Kidney tubule cell (primary cell): ENCODE results near the gene BLOC1S1.

Experiments
- DNase-seq: peaks from one replicate; pipeline ENCODE4 v3.0.0-alpha.2; 2018; ENCODE audit warnings: low spot score

Gene BLOC1S1

DNA sequence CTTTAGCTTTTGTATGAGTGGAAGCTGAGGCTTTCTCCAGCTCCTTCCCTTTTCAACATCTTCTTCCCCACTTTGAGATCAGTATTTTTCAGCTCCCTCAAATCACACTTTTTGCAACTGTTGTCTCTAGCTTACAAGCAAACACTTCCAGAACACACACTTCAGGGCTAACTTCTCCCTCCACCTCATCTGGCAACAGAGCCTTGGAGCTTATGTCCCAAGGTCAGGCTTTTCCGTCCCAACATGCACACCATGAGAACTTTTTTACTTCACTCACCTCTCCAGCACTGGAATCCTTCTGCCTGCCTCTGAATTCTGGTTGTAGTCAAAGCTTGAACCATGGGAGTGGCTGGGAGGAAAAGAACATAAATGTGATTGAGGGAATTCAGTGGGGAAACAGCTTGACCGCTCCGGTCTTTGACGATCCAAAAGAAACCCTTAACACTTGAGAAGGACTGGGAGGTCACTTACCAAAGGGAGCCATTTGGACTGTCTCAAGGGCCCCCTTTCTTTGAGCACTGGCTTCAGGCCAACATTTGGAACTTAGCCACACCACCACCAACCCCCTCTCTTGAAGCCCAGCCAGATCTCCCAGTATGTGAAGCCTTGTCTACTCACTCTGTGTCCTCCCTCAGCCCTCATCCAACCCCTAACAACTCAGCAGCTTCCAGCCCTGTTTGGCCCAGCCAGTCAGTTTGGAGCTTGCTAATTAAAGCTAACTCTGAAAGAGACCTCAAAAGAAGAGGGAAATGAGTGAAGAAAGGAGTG is 3.9 kb upstream of the BLOC1S1 start:
- no peak for DNase-seq

DNA sequence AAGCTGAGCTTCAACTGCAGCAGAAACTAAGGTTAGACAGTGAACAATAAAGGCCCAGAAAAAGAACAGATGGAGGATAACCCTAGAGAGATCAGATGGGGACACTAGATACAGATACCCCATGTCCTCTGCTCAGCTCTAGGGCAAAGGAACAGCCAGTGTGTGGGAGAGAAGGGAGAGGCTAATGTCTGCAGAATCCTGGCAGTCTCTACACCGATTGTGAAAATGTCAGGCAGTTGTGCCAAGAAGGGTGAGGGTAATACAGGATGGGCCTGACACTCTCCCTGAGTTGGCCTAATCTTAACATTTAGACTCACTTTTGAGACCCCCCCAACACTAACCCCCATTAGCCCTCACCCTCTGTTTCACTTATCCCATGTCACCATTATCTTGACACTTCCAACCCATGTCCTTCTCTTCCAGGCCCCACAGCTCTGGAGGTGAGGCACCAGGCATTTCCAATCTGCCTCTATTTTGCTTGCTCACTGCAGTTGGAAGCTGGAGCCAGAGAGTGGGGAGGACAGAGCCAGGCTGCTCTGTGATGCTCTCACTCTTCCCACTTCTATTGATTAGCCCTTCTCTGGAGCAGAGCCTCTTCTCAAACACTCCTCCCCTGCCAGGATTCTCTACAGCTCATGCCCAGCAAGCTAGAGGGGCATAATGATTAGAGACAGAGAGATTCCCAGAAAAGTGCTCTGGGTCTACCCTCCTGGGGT is 3.0 kb upstream of the BLOC1S1 start:
- no peak for DNase-seq

DNA sequence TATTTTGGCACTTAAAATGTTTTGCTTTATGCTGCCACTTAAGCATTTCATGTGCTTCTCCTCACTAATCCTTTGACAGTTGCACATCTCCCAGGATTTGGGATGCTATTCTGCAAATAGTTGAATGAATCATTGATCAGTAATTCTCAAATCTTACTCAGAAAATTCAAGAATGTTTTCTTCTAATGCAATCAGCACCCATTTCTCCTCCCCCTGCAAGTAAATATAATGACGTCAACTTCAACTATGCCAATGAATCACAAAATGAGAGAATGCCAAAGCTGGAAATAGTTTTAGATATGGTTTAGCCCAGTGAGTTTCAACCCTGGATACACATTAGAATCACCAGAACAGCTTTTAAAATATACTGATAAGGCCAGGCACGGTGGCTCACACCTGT is 2.1 kb upstream of the BLOC1S1 start:
- DNase-seq = peak; percentile 83

DNA sequence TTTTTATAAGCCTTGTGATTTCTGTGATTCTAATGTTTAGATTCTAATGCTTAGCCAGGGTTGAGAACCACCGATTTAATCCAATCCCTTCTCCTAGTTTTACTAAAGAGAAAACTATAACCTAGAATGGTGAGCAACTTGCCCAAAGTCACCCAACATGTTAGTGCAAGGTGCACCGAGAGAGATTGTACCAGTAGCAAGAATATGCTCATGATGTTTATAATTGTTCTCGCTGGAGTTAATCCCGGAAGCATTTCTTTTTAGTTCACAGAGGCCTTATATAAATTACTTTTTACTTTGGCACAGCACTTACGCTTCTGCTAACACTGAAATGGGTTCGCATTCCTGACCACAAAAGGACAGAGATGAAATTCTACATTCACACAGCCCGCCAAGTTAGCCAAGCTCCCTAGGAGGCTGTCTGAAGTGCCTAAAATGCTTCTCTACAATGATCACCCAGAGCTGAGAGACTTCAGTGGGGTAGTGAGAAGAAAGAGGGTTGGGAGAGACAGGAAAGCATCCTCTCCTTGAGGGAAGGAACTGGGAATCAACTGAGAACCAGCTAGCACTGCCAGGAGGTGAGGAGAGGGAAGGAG is 579 bp upstream of the BLOC1S1 start:
- no peak for DNase-seq

DNA sequence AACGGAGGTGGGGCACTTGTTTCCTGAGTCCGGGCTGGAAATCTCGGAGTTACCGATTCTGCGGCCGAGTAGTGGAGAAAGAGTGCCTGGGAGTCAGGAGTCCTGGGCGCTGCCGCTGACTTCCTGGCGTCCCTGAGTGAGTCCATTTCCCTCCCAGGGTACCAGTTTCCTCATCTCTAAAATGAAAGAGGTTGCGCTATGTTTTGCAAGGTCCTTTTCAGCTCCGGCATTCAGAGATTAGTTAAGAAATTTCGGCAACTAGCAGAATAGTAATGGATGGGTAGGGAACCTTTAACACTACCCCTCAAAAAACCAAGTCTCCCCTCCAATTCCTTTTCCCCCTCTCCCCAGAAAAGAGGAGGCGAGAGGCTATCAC is 724 bp downstream of the BLOC1S1 start:
- no peak for DNase-seq

DNA sequence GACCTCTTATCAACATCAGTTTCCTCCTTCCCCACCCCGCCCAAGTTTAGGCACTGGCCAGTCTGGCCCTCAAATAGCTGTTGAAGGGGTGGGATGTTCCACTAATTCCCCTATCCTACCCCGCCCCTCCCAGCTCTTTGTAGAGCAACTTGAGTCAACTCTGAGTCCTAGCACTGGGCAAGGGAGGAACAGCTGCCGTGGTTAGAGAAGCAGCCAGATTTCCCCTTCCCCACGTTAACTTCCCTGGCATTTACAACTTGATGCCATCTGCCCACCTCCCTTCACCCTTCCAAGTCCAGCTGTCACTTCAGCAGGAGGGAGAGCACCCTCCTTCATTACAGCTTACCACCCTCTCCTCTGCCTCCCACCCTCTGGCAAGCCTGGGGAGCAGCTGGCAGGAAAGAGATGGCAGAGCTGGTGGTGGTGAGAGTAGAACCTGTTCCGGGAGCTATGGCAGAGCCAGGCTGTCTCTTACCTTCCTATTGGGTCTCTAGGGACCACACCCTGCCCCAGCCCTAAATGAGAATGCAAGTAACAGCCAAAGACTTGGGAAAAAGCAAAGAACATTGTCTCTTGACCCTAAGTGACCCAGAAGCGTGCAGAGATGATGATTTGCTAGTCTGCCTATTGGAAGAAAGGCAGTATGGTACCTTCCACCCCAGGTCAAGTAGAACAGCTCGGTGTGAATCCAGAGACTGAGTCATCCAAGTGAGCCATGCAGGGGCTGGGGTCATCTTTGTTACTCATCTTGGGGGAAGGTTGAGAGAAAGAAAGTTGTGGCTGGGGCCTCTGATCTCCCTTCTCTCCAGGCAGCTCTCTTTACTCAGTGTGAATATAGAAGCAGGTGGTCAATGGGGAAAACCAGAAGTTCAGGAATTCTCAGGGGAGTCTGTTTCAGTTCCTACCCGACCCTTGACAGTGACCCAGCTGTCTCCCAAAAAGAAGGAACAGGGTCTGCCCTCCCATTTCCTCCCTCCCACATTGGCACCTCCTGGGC is 1.5 kb downstream of the BLOC1S1 start:
- DNase-seq = peak; percentile 88

DNA sequence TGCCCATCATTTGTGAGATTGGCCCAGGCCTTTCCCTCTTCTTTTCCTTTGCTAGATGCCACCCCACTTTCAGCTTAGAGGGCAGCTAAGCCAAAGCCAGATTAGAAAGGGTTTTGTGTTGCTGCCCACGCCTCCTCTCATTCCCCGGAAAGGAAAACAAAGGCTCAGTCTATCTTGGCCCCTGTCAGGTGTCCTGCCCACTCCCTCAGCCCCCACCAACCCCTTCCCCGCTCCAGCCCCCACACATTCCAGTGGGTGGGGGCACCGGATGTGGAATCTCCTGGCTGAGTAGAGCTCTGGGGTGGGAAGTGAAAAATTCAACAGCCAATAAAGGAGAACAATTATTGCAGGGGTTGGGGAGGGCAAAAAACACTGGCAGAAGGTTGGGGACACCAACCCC is 2.2 kb downstream of the BLOC1S1 start:
- peak; percentile 42 for DNase-seq

DNA sequence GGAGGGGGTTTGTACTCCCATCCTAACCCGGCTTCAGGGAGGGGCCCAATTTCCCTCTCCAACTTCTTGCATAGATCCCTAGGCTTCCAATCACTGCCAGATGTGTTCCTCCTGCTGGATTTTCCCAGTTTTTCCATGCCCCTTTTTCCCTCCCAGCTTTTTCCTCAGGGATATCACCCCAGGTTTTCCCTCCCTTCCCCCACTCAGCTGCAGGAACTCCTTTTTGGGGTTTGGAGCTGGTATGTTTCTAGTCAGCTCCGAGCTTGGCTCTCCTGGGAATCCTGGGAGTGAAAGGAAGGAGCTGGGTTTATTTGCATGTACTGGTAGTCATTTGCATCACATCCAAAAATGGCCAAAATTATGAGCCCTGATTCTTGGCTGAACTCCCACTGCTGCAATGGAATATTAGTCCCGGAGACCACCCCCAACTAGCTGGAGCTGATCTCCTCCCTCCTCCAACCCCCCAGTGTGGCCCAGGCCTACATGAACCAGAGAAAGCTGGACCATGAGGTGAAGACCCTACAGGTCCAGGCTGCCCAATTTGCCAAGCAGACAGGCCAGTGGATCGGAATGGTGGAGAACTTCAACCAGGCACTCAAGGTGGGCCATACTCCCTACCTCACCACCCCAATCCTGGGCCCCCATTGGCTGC is 2.9 kb downstream of the BLOC1S1 start:
- DNase-seq = no peak

DNA sequence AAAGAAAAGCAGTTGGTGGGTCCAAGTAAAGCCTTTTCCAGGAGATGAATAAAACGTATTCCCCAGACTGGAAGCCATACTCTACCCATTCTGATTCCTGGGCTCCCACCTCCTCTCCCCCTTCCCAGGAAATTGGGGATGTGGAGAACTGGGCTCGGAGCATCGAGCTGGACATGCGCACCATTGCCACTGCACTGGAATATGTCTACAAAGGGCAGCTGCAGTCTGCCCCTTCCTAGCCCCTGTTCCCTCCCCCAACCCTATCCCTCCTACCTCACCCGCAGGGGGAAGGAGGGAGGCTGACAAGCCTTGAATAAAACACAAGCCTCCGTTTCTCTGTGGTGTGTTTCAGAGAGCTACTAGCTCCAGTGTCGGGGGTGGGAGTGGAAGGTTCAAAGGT is 3.5 kb downstream of the BLOC1S1 start:
- no peak for DNase-seq

DNA sequence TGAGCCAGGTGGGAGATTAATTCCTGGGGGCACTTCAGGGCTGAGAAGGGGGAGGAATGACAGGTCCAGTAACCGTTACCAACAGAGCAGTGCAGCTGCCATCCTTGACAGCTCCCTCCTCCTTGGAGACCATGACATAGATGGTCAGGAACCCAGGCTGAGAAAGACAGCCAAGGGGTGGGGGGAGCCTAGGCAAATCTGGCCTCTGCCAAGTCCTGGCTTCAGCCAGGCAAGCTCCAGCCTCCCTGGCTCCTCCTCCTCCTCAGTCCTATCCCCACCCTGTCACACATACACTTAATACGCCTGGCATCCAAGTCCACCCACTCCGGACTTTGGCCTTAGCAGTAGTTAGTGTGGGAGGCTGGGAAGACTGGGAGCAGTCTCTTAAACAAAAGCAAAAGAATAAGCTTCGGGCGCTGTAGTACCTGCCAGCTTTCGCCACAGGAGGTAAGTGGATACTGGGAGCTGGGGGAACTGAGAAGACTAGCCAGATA is 4.3 kb downstream of the BLOC1S1 start, which contains the start of gene RDH5:
TSS of gene RDH5 (plus strand) at position 323 of the 494 bp plus-strand sequence. CDS start 792 bp downstream, outside the sequence.
- DNase-seq = peak; percentile 84

DNA sequence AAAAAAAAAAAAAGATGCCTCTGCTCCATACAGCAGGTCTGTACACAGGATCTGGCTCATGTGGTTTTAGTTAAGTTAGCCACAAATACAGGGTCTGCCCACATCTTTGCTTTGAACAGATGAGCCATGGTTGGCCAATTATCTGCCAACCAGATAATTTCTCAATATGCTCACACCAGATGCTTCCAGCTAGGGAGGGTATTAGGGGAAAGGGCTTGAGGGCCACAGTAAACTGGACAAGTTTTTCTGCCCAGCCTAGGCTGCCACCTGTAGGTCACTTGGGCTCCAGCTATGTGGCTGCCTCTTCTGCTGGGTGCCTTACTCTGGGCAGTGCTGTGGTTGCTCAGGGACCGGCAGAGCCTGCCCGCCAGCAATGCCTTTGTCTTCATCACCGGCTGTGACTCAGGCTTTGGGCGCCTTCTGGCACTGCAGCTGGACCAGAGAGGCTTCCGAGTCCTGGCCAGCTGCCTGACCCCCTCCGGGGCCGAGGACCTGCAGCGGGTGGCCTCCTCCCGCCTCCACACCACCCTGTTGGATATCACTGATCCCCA is 5.1 kb downstream of the BLOC1S1 start:
- peak; percentile 97 for DNase-seq

DNA sequence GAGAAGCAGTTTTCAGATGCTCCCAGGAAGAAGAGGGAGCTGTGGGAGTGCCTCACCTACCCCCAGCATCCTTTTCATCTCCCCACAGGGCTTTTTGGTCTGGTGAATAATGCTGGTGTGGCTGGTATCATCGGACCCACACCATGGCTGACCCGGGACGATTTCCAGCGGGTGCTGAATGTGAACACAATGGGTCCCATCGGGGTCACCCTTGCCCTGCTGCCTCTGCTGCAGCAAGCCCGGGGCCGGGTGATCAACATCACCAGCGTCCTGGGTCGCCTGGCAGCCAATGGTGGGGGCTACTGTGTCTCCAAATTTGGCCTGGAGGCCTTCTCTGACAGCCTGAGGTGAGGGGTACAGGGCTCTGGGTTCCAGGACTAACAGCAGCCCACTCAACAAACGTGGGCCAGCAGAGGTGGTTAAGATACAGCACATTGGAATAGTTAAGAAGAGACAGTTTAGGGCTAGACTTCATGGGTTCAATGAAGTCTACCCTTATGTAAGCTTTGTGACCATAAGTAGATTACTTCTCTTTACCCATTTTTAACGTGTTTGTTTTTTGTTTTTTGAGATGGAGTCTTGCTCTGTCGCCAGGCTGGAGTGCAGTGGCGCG is 5.9 kb downstream of the BLOC1S1 start:
- DNase-seq = no peak

DNA sequence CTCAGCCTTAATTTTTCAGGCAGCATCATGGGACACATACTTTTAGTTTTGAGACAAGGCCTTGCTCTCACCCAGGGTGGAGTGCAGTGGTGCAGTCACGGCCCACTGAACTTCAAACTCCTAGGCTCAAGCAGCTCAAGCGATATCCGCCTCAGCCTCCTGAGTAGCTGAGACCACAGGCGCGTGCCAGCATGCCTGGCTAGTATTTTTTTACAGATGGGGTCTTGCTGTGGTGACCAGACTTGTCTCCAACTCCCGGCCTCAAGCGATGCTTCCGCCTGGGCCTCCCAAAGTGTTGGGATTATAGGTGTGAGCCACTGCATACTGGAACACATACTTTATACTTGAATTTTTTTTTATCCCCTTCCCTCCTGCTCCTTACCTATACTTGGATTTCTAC is 7.1 kb downstream of the BLOC1S1 start:
- peak; percentile 78 for DNase-seq

DNA sequence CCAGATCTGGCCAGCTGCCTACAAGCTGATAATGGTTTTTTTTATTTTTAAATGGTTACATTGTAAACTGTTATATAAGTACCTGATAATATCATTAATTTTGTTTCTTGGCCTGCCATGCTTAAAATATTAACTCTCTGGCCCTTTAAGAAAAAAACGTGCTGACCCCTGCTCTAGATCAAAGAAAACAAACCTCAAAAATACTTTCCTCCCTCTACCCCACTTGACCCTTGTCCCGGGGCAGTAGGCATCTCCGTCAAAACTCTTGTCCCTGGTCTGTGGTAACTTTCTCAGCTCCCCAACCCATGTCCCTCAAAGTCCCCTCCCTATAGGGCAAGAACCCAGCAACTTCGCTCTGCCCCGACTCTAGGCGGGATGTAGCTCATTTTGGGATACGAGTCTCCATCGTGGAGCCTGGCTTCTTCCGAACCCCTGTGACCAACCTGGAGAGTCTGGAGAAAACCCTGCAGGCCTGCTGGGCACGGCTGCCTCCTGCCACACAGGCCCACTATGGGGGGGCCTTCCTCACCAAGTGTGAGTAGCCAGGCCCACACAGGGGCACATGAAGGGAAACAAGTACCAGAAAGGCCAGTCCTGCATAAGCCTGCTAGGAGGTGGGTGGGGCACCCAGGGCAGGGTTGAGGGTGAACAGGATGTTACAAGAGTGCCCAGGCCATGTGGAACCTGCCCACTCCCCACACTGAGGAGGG is 7.8 kb downstream of the BLOC1S1 start:
- DNase-seq = no peak

DNA sequence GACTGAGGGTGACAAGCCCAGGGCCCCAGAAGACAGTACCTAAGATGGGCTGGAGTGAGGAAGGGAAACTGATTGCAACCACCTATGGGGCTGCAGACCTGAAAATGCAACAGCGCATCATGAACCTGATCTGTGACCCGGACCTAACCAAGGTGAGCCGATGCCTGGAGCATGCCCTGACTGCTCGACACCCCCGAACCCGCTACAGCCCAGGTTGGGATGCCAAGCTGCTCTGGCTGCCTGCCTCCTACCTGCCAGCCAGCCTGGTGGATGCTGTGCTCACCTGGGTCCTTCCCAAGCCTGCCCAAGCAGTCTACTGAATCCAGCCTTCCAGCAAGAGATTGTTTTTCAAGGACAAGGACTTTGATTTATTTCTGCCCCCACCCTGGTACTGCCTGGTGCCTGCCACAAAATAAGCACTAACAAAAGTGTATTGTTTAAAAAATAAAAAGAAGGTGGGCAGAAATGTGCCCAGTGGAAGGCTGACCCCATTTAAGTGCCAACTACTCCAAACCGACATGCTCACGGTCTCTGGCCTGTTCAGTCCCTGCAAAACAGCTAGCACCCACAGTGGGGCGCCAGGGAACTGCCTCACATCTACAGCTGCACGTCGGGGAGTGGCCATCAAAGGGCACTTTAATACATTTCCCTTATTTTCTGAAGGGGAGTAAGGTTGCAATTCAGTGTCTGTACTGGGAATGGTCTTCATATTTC is 8.5 kb downstream of the BLOC1S1 start:
- peak; percentile 67 for DNase-seq

DNA sequence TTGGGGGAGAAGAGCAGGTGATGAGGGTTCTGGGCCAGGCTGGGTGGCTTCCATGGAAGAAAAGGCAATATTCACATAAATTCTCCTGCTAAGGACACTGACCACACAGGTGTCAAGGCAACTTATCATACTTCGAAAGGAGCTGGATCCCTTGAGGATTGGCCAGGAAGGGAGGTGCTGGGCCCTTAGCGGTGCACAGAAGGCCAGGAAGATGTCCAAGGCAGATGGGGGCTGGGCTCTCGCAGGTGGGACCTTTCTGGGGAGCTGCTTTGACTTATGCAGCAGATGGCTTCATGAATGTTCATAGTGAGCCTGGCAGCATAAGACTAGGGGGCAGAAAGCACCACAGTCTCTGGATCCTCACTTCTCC is 9.1 kb downstream of the BLOC1S1 start:
- no peak for DNase-seq

DNA sequence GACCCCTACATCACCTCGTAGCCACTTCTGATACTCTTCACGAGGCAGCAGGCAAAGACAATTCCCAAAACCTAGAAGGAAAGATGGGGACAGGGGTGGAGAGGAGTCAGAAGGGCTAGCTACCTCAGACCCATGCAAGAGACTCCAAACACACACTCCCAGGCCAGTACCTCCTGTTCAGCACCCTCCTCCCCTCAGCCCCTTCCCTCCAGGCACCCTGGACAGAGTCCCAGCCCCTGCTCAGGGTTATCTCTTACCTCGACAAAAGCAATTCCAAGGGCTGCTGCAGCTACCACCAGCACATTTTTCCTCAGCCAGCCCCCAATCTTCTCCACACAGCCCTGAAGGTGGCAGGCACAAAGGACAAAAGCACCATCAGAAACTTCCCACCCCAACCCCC is 9.7 kb downstream of the BLOC1S1 start:
- DNase-seq = no peak

DNA sequence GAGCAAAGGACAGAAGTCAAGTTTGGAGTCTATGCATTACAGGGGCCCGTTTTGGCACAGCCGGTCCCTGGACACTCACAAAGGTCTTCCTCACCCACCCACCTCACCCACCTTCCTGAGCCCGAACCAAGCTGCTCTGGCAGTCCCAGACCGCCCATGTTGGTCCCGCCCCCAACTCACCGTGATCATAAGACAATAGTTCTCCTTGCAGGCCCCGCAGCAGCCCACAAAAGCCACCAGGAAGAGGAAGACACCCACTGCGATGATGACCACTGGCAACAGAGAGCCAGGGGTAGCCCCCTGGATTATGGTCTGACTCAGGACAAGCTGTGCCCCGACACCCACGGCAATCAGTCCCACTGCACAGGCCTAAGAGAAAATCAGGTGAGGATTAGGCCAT is 11.1 kb downstream of the BLOC1S1 start:
- no peak for DNase-seq

DNA sequence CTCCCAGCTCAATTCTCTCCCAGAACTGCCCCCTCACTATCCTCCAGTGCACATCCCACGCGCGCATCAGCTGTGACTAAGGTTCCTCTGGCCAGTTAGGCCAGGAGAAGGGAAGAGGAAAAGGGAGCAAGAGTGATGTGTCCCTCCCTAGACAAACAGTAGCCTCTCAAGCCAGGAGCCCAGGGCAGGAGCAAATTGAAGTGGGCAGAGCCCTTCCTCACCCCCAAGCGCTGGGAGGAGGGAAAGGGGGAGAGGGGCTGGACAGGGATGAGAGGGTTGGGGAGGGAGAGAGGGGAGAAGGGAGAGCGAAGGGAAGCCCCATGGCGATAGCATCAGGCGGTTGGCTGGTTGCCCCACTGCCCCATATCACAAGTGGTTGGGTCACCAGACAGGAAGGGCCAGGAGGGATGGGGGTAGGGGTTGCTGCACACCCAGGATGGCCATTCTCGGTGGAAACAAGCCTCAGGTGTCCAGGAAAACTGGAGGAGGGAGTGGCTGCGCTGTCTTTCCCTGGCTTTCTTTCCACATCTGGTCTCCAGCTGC is 11.9 kb downstream of the BLOC1S1 start:
- DNase-seq = peak; percentile 78
